HepG2 (cell line): Measurements from ENCODE around the gene SNX6. TPM values are rescaled to one million over a fixed set of nuclear protein-coding genes. Genes with fewer than 3 reads are reported as not detected.

Experiments used
- CENPT ChIP-seq: sonication (generic); formaldehyde crosslinking; IDR thresholded peaks from 2 replicates; pipeline ENCODE4 v1.8.0; 2022; ENCODE audit warnings: low read depth, mild to moderate bottlenecking, moderate library complexity, missing genetic modification reagents
- HNRNPLL ChIP-seq: fragments of 200-400 bp; formaldehyde crosslinking; IDR thresholded peaks from 2 replicates; pipeline ENCODE4 v1.6.1; 2017; ENCODE audit warnings: mild to moderate bottlenecking, low read depth, low read length; ENCODE audit not compliant: poor library complexity, severe bottlenecking
- NAIF1 ChIP-seq: sonication (generic); formaldehyde crosslinking; IDR thresholded peaks from 2 replicates; pipeline ENCODE4 v1.5.0; 2020; ENCODE audit warnings: mild to moderate bottlenecking, missing genetic modification reagents, borderline replicate concordance
- NPAS2 ChIP-seq: sonication (generic); formaldehyde crosslinking; IDR thresholded peaks from 2 replicates; pipeline ENCODE4 v1.8.0; 2022; ENCODE audit warnings: mild to moderate bottlenecking, missing genetic modification reagents, borderline replicate concordance
- SALL1 ChIP-seq: sonication (generic); formaldehyde crosslinking; IDR thresholded peaks from 2 replicates; pipeline ENCODE4 v1.8.0; 2022; ENCODE audit warnings: mild to moderate bottlenecking, missing genetic modification reagents
- U2AF2 ChIP-seq: fragments of 200-400 bp; formaldehyde crosslinking; IDR thresholded peaks from 2 replicates; pipeline ENCODE4 v1.6.1; 2017; ENCODE audit warnings: low read depth, mild to moderate bottlenecking, low read length
- ZNF3 ChIP-seq: IDR thresholded peaks from 2 replicates; pipeline ENCODE4 v1.7.0; 2017; ENCODE audit warnings: inconsistent platforms
- ZNF530 ChIP-seq: sonication (generic); formaldehyde crosslinking; IDR thresholded peaks from 2 replicates; pipeline ENCODE4 v1.5.0; 2020; ENCODE audit warnings: low read depth, mild to moderate bottlenecking, missing genetic modification reagents
- ZNF546 ChIP-seq: sonication (generic); formaldehyde crosslinking; conservative IDR thresholded peaks from 2 replicates; pipeline ENCODE4 v1.8.1; 2023; ENCODE audit warnings: mild to moderate bottlenecking, missing genetic modification reagents
- ZNF773 ChIP-seq: sonication (generic); formaldehyde crosslinking; IDR thresholded peaks from 2 replicates; pipeline ENCODE4 v1.4.0; 2020; ENCODE audit warnings: missing genetic modification reagents, borderline replicate concordance
- polyA plus RNA-seq, 8 experiments: library from polyadenylated mRNA; depleted of rRNA in 3 of 8; stranded (reverse) in 7 of 8; unstranded in 1 of 8; fragments of >200 nt; fragmentation: Illumina TruSeq in 4 of 8; extraction: Trizol in 4 of 8; gene quantifications; 2 replicates each; pipeline versions ENCODE4 v1.2.1 to v1.2.3, GENCODE V29; 2011 to 2016; ENCODE audit warnings: low read depth in 4 of 8, missing spikeins in 1 of 8, mixed read lengths in 1 of 8; ENCODE audit not compliant: insufficient read depth in 1 of 8
- total RNA-seq, 5 experiments: library from RNA; depleted of rRNA; stranded (reverse); fragments of >200 nt; fragmentation: Illumina TruSeq; extraction: Trizol; gene quantifications; 2 replicates each; pipeline ENCODE4 v1.2.3, GENCODE V29; 2016; ENCODE audit warnings: low read depth in 1 of 5
- TF ChIP-seq, protein P1 (sequence below): sonication (generic); formaldehyde crosslinking; IDR thresholded peaks from 2 replicates; pipeline ENCODE4 v1.4.0; 2020; ENCODE audit warnings: missing genetic modification reagents
- TF ChIP-seq, protein P2 (sequence below), 2 experiments: sonication (generic) in 1 of 2; formaldehyde crosslinking in 1 of 2; IDR thresholded peaks; 2 replicates each; pipeline versions ENCODE4 v1.4.0 to v1.6.1; 2018 to 2020; ENCODE audit warnings: missing genetic modification reagents in 2 of 2, borderline replicate concordance in 1 of 2, low read depth in 1 of 2, mild to moderate bottlenecking in 1 of 2, missing biosample characterization in 1 of 2
- TF ChIP-seq, protein P3 (sequence below): sonication (generic); formaldehyde crosslinking; IDR thresholded peaks from 2 replicates; pipeline ENCODE4 v1.4.0; 2020; ENCODE audit warnings: missing genetic modification reagents
- TF ChIP-seq, protein P4 (sequence below): IDR thresholded peaks from 2 replicates; pipeline ENCODE4 v1.6.1; 2016; ENCODE audit warnings: control low read depth
- TF ChIP-seq, protein P5 (sequence below): sonication (generic); formaldehyde crosslinking; IDR thresholded peaks from 2 replicates; pipeline ENCODE4 v1.5.0; 2020; ENCODE audit warnings: missing genetic modification reagents

Gene SNX6
- total and polyA plus RNA-seq, 2 of the 13 experiments (the other 11 are each of a cell fraction or from before 2014, with no cell fraction given), result 92.3 to 169 TPM

DNA sequence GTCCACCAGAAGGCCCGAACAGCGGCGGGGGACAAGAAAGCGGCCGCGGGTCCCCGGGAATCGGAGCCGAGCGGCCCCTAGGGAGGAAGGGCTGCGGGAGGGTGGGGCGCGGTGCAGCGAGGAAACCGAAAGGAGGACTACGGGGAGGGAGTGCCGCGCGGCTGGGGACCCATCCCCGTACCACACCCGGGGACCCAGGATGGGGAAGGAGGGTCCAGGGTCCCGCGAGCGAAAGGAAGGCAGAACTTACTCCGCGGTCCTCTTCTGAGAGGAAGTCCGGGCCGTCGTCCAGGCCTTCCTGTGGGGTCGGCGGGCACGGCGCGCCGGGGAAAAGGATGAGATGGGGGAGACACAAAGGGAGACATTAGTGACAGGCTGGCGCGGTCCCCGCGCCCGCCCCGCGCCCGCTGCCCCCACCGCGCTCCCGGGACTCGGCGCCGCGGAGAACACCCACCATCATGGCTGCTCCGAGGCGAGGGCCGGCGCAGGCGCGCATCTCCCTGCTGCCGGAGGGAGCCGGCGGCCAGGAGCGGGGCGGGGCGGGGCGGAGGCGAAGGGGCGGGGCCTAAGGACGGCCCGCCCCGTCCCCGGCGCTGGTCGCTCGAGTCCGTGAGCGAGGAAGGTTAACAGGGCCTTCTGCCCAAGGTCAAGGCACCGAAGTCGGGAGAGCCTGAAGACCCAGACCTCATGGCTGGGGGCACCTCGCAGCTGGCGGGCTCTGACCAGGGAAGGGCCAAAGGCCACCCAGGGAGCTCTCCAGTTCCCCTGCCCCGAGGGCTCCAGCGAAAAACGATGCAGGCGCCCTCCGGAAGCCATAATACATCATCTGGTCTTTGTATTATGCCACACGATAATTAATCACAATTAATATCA is at the start of gene SNX6 (continued):
- TF ChIP-seq, protein P1, sequence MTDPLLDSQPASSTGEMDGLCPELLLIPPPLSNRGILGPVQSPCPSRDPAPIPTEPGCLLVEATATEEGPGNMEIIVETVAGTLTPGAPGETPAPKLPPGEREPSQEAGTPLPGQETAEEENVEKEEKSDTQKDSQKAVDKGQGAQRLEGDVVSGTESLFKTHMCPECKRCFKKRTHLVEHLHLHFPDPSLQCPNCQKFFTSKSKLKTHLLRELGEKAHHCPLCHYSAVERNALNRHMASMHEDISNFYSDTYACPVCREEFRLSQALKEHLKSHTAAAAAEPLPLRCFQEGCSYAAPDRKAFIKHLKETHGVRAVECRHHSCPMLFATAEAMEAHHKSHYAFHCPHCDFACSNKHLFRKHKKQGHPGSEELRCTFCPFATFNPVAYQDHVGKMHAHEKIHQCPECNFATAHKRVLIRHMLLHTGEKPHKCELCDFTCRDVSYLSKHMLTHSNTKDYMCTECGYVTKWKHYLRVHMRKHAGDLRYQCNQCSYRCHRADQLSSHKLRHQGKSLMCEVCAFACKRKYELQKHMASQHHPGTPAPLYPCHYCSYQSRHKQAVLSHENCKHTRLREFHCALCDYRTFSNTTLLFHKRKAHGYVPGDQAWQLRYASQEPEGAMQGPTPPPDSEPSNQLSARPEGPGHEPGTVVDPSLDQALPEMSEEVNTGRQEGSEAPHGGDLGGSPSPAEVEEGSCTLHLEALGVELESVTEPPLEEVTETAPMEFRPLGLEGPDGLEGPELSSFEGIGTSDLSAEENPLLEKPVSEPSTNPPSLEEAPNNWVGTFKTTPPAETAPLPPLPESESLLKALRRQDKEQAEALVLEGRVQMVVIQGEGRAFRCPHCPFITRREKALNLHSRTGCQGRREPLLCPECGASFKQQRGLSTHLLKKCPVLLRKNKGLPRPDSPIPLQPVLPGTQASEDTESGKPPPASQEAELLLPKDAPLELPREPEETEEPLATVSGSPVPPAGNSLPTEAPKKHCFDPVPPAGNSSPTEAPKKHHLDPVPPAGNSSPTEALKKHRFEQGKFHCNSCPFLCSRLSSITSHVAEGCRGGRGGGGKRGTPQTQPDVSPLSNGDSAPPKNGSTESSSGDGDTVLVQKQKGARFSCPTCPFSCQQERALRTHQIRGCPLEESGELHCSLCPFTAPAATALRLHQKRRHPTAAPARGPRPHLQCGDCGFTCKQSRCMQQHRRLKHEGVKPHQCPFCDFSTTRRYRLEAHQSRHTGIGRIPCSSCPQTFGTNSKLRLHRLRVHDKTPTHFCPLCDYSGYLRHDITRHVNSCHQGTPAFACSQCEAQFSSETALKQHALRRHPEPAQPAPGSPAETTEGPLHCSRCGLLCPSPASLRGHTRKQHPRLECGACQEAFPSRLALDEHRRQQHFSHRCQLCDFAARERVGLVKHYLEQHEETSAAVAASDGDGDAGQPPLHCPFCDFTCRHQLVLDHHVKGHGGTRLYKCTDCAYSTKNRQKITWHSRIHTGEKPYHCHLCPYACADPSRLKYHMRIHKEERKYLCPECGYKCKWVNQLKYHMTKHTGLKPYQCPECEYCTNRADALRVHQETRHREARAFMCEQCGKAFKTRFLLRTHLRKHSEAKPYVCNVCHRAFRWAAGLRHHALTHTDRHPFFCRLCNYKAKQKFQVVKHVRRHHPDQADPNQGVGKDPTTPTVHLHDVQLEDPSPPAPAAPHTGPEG (CRISPR knock-in tag), result peak; percentile 67; the same call in 1 of the 2 replicates
- 0 out of 2 replicates have a peak, but pooled peaks have one; percentile 93 for TF ChIP-seq ZNF530 (CRISPR knock-in tag)
- TF ChIP-seq SALL1 (CRISPR knock-in tag), result peak; percentile 66
- no peak for TF ChIP-seq NAIF1
- no peak for TF ChIP-seq U2AF2
- peak; percentile 91; the same call in 1 of the 2 replicates for TF ChIP-seq ZNF773
- peak; percentile 62 for TF ChIP-seq HNRNPLL
- TF ChIP-seq CENPT, result no peak
- TF ChIP-seq NPAS2, result no peak
- TF ChIP-seq ZNF3 (CRISPR knock-in tag), result no peak
- TF ChIP-seq, protein P2, sequence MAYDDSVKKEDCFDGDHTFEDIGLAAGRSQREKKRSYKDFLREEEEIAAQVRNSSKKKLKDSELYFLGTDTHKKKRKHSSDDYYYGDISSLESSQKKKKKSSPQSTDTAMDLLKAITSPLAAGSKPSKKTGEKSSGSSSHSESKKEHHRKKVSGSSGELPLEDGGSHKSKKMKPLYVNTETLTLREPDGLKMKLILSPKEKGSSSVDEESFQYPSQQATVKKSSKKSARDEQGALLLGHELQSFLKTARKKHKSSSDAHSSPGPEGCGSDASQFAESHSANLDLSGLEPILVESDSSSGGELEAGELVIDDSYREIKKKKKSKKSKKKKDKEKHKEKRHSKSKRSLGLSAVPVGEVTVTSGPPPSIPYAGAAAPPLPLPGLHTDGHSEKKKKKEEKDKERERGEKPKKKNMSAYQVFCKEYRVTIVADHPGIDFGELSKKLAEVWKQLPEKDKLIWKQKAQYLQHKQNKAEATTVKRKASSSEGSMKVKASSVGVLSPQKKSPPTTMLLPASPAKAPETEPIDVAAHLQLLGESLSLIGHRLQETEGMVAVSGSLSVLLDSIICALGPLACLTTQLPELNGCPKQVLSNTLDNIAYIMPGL (CRISPR knock-in tag; IDR thresholded peaks at IDR 0.05; ENCODE audit: borderline replicate concordance in 1 of 2, low read depth in 1 of 2), result peak; percentile 48 to 97; a peak in 3 of 4 replicates
- TF ChIP-seq, protein P3, sequence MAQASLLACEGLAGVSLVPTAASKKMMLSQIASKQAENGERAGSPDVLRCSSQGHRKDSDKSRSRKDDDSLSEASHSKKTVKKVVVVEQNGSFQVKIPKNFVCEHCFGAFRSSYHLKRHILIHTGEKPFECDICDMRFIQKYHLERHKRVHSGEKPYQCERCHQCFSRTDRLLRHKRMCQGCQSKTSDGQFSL (CRISPR knock-in tag), result peak; percentile 56
- peak; percentile 97 for TF ChIP-seq ZNF546 (CRISPR knock-in tag)
- TF ChIP-seq, protein P4, sequence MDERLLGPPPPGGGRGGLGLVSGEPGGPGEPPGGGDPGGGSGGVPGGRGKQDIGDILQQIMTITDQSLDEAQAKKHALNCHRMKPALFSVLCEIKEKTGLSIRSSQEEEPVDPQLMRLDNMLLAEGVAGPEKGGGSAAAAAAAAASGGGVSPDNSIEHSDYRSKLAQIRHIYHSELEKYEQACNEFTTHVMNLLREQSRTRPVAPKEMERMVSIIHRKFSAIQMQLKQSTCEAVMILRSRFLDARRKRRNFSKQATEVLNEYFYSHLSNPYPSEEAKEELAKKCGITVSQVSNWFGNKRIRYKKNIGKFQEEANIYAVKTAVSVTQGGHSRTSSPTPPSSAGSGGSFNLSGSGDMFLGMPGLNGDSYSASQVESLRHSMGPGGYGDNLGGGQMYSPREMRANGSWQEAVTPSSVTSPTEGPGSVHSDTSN (CRISPR knock-in tag), result no peak; the same call in 1 of the 2 replicates
- TF ChIP-seq, protein P5, sequence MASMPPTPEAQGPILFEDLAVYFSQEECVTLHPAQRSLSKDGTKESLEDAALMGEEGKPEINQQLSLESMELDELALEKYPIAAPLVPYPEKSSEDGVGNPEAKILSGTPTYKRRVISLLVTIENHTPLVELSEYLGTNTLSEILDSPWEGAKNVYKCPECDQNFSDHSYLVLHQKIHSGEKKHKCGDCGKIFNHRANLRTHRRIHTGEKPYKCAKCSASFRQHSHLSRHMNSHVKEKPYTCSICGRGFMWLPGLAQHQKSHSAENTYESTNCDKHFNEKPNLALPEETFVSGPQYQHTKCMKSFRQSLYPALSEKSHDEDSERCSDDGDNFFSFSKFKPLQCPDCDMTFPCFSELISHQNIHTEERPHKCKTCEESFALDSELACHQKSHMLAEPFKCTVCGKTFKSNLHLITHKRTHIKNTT (CRISPR knock-in tag), result peak; percentile 76; the same call in 1 of the 2 replicates
